Esophagus (tissue), 2 donors: ENCODE data around the gene RPUSD2. TPM values are rescaled to one million over a fixed set of nuclear protein-coding genes. Genes with fewer than 3 reads are reported as not detected.

Experiments
- H3K27ac ChIP-seq, 2 donors: one replicate each; pipeline ENCODE4 v1.5.1; 2013; ENCODE audit warnings: low read depth in 2 of 2, mild to moderate bottlenecking in 2 of 2, inconsistent platforms in 1 of 2, low read length in 1 of 2, moderate library complexity in 1 of 2
- H3K27me3 ChIP-seq, 2 donors: one replicate each; pipeline ENCODE4 v1.6.1; 2013; ENCODE audit warnings: low read length in 2 of 2, control low read depth in 1 of 2, mild to moderate bottlenecking in 1 of 2; ENCODE audit not compliant: insufficient read depth in 2 of 2, control insufficient read depth in 1 of 2
- H3K36me3 ChIP-seq, 2 donors: one replicate each; pipeline ENCODE4 v1.6.1; 2013; ENCODE audit warnings: low read length in 1 of 2; ENCODE audit not compliant: control insufficient read depth in 2 of 2, insufficient read depth in 2 of 2
- H3K4me1 ChIP-seq, 2 donors: one replicate each; pipeline ENCODE4 v1.6.1; 2013; ENCODE audit warnings: low read length in 1 of 2; ENCODE audit not compliant: control insufficient read depth in 2 of 2, insufficient read depth in 2 of 2
- H3K4me3 ChIP-seq, 2 donors: one replicate each; pipeline ENCODE4 v1.5.1; 2013; ENCODE audit warnings: low read length in 2 of 2, mild to moderate bottlenecking in 2 of 2, low read depth in 1 of 2, moderate library complexity in 1 of 2
- H3K9me3 ChIP-seq, 2 donors: one replicate each; pipeline ENCODE4 v1.6.1; 2013; ENCODE audit warnings: mild to moderate bottlenecking in 2 of 2, low read depth in 1 of 2, low read length in 1 of 2, moderate library complexity in 1 of 2; ENCODE audit not compliant: control insufficient read depth in 2 of 2, insufficient read depth in 1 of 2
- WGBS, 2 donors: extraction: QIAGEN DNeasy Blood & Tissue Kit; methylation state at CpG; one replicate each; pipeline ENCODE4 v1.1.7; 2013; 5-methylcytosine and 5-hydroxymethylcytosine counted together
- polyA plus RNA-seq, 2 donors: library from polyadenylated mRNA; stranded (reverse); fragments of 200-250 nt; gene quantifications; one replicate each; pipeline ENCODE4 v1.2.3, GENCODE V29; 2013
- donor health status: healthy with polysubstance abuse.
- donor health status: Bipolar disorder and iron deficiency.

Gene RPUSD2
- polyA plus RNA-seq, 2 donors = 5.0 to 7.3 TPM

GRCh38 chr15:40598672-40599071 lies 29.6 kb downstream of the RPUSD2 start:
- no peaks in the 10 kb centered on the region for H3K4me1 ChIP-seq
- WGBS, 2 donors = 67 to 88% methylated on average over 4 of the region's 4 CpGs

GRCh38 chr15:40600956-40601355 lies 31.9 kb downstream of the RPUSD2 start:
- Histone ChIP-seq H3K27ac (no peak overlapping the region), H3K4me1 (no peaks in the 10 kb centered on the region), H3K36me3 (no peaks in the 10 kb centered on the region), H3K27me3 (no peaks in the 10 kb centered on the region), H3K9me3 (no peaks in the 10 kb centered on the region), H3K4me3 (no peak overlapping the region)
- WGBS, 2 donors = 92 to 96% methylated on average over 12 of the region's 12 CpGs

More at GRCh38 chr15:40598672-40599071, 29.6 kb downstream of the RPUSD2 start:
- H3K9me3 ChIP-seq = no peaks in the 10 kb centered on the region
- H3K4me3 ChIP-seq = no peak overlapping the region
- no peaks in the 10 kb centered on the region for H3K27me3 ChIP-seq
- H3K27ac ChIP-seq = no peak overlapping the region
- no peaks in the 10 kb centered on the region for H3K36me3 ChIP-seq

GRCh38 chr15:40603935-40604334 lies 34.8 kb downstream of the RPUSD2 start:
- Histone ChIP-seq H3K36me3 (no peaks in the 10 kb centered on the region), H3K4me1 (no peaks in the 10 kb centered on the region), H3K9me3 (no peaks in the 10 kb centered on the region), H3K4me3 (no peak overlapping the region), H3K27ac (no peak overlapping the region), H3K27me3 (no peaks in the 10 kb centered on the region)

GRCh38 chr15:40613080-40613479 lies 44.0 kb downstream of the RPUSD2 start:
- H3K36me3 ChIP-seq = no peaks in the 10 kb centered on the region
- H3K4me1 ChIP-seq = no peaks in the 10 kb centered on the region
- H3K27ac ChIP-seq = no peak overlapping the region
- no peak overlapping the region for H3K4me3 ChIP-seq
- no peaks in the 10 kb centered on the region for H3K27me3 ChIP-seq
- WGBS, 2 donors = 74 to 84% methylated on average over 5 of the region's 5 CpGs
- H3K9me3 ChIP-seq = no peaks in the 10 kb centered on the region

GRCh38 chr15:40618023-40618422 lies 48.9 kb downstream of the RPUSD2 start:
- Histone ChIP-seq H3K36me3 (no peaks in the 10 kb centered on the region), H3K27ac (no peak overlapping the region), H3K4me1 (no peaks in the 10 kb centered on the region), H3K9me3 (no peaks in the 10 kb centered on the region), H3K4me3 (no peak overlapping the region), H3K27me3 (no peaks in the 10 kb centered on the region)
- WGBS, 2 donors = 79 to 85% methylated on average over 2 of the region's 2 CpGs

GRCh38 chr15:40618906-40619305 lies 49.8 kb downstream of the RPUSD2 start:
- no peaks in the 10 kb centered on the region for H3K36me3 ChIP-seq
- no peak overlapping the region for H3K4me3 ChIP-seq
- no peak overlapping the region for H3K27ac ChIP-seq
- no peaks in the 10 kb centered on the region for H3K9me3 ChIP-seq
- H3K4me1 ChIP-seq = no peaks in the 10 kb centered on the region
- H3K27me3 ChIP-seq = no peaks in the 10 kb centered on the region

- Histone ChIP-seq H3K36me3 (no peaks in the 10 kb centered on the region), H3K27ac (no peak overlapping the region), H3K27me3 (no peaks in the 10 kb centered on the region), H3K9me3 (no peaks in the 10 kb centered on the region), H3K4me3 (no peak overlapping the region), H3K4me1 (no peaks in the 10 kb centered on the region)
- WGBS, 2 donors = 91 to 93% methylated on average over 2 of the region's 2 CpGs
Observed at GRCh38 chr15:40623361-40623760, 54.3 kb downstream of the RPUSD2 start.

Other genes with a start within 250 kb of the RPUSD2 start
- gene INAFM2, start 245.6 kb upstream of the RPUSD2 start, polyA plus RNA-seq = 1 to 10 TPM; 6.4 to 7.0 TPM
- gene CCDC9B, start 228.4 kb upstream of the RPUSD2 start, polyA plus RNA-seq = 10 to 100 TPM; 21.1 to 58.1 TPM
- 1 to 10 TPM in 1 of 2 donors, under 1 TPM in 1; 0.25 to 2.8 TPM for gene PHGR1, start 218.3 kb upstream of the RPUSD2 start, polyA plus RNA-seq
- gene DISP2, start 211.1 kb upstream of the RPUSD2 start, polyA plus RNA-seq = 1 to 10 TPM in 1 of 2 donors, under 1 TPM in 1; 0.33 to 1.3 TPM
- gene KNSTRN, start 186.6 kb upstream of the RPUSD2 start, polyA plus RNA-seq = 10 to 100 TPM; 11.3 TPM
- 10 to 100 TPM; 13.4 to 14.9 TPM for gene IVD, start 163.5 kb upstream of the RPUSD2 start, polyA plus RNA-seq
- 1 to 10 TPM; 6.7 to 8.1 TPM for gene BAHD1, start 128.3 kb upstream of the RPUSD2 start, polyA plus RNA-seq
- 1 to 10 TPM; 4.3 to 4.4 TPM for gene CHST14, start 98.3 kb upstream of the RPUSD2 start, polyA plus RNA-seq
- gene CCDC32, start 4.3 kb upstream of the RPUSD2 start, polyA plus RNA-seq = 10 to 100 TPM in 1 of 2 donors, 1 to 10 TPM in 1; 7.9 to 11.1 TPM
- 1 to 10 TPM; 1.8 to 2.6 TPM for gene KNL1, start 24.9 kb downstream of the RPUSD2 start, polyA plus RNA-seq
- gene RAD51, start 125.9 kb downstream of the RPUSD2 start, polyA plus RNA-seq = 1 to 10 TPM; 2.5 to 5.9 TPM
- gene RMDN3, start 186.0 kb downstream of the RPUSD2 start, polyA plus RNA-seq = 10 to 100 TPM; 18.0 to 21.6 TPM
- gene GCHFR, start 194.8 kb downstream of the RPUSD2 start, polyA plus RNA-seq = 10 to 100 TPM; 42.9 to 87.9 TPM
- 10 to 100 TPM; 21.3 to 71.9 TPM for gene C15orf62, start 200.7 kb downstream of the RPUSD2 start, polyA plus RNA-seq
- gene ZFYVE19, start 237.8 kb downstream of the RPUSD2 start, polyA plus RNA-seq = 10 to 100 TPM; 22.5 to 45.5 TPM
- 10 to 100 TPM; 51.3 to 88.1 TPM for gene DNAJC17, start 238.2 kb downstream of the RPUSD2 start, polyA plus RNA-seq